GM19455 (cell line): Measurements from ENCODE around the gene RBPMS2.
"Not testable (repeated sequence)": the region's sequence is repeated elsewhere in the genome, so short reads cannot be mapped to it uniquely, and the experiment has no call there.

ENCODE experiments used
- ATAC-seq: cut with Tn5 transposase; IDR thresholded peaks from one replicate; pipeline ENCODE4 v1.9.1; 2021; ENCODE audit not compliant: unreplicated experiment

The RBPMS2 gene

GRCh38 chr15:64775551-64776401, at the start of gene RBPMS2:
TSS of gene RBPMS2 (minus strand) at chr15:64775589. CDS start at chr15:64775319, 270 bp downstream.
- ATAC-seq: no peak

- ATAC-seq: peak; percentile 1
These were observed 49.6 kb upstream of the RBPMS2 start for GRCh38 chr15:64824929-64825430.

GRCh38 chr15:64816452-64816851, 41.1 kb upstream of the RBPMS2 start:
- ATAC-seq: no peak

GRCh38 chr15:64814965-64815364, 39.6 kb upstream of the RBPMS2 start:
- ATAC-seq: not testable (repeated sequence)

GRCh38 chr15:64814283-64814682, 38.9 kb upstream of the RBPMS2 start:
- ATAC-seq: not testable (repeated sequence)

GRCh38 chr15:64813075-64813474, 37.7 kb upstream of the RBPMS2 start:
- ATAC-seq: no peak

GRCh38 chr15:64810497-64811326, 35.3 kb upstream of the RBPMS2 start:
- no peak for ATAC-seq

- ATAC-seq: no peak
These were observed 34.5 kb upstream of the RBPMS2 start for GRCh38 chr15:64809649-64810496.

- ATAC-seq: no peak
These were observed 33.5 kb upstream of the RBPMS2 start for GRCh38 chr15:64808785-64809453.

GRCh38 chr15:64807751-64808222, 32.4 kb upstream of the RBPMS2 start:
- no peak for ATAC-seq

GRCh38 chr15:64807051-64807749, 31.8 kb upstream of the RBPMS2 start:
- ATAC-seq: no peak

GRCh38 chr15:64806509-64806908, 31.1 kb upstream of the RBPMS2 start:
- ATAC-seq: no peak

GRCh38 chr15:64804619-64805018, 29.2 kb upstream of the RBPMS2 start:
- no peak for ATAC-seq

GRCh38 chr15:64803526-64803925, 28.1 kb upstream of the RBPMS2 start:
- ATAC-seq: no peak

GRCh38 chr15:64800476-64800875, 25.1 kb upstream of the RBPMS2 start:
- no peak for ATAC-seq

- not testable (repeated sequence) for ATAC-seq
These were observed 23.5 kb upstream of the RBPMS2 start for GRCh38 chr15:64798905-64799304.

- not testable (repeated sequence) for ATAC-seq
These were observed 20.5 kb upstream of the RBPMS2 start for GRCh38 chr15:64795921-64796320.

- ATAC-seq: not testable (repeated sequence)
These were observed 19.9 kb upstream of the RBPMS2 start for GRCh38 chr15:64795299-64795698.

- ATAC-seq: no peak
These were observed 16.9 kb upstream of the RBPMS2 start for GRCh38 chr15:64792282-64792681.
